Lung (tissue), 4 donors: ENCODE data around the gene NACA2. TPM values are rescaled to one million over a fixed set of nuclear protein-coding genes. Genes with fewer than 3 reads are reported as not detected.

Experiments used
- polyA plus RNA-seq, 2 donors: library from polyadenylated mRNA; stranded (reverse); fragments of 200-250 nt; gene quantifications; one replicate each; pipeline ENCODE4 v1.2.1, GENCODE V29; 2013
- total RNA-seq, 2 donors: library from RNA; depleted of rRNA in 1 of 2; stranded (reverse); fragments of >200 nt in 1 of 2; gene quantifications; one replicate each; pipeline ENCODE4 v1.2.1, GENCODE V29; 2014 to 2021
- donor health status: Bipolar disorder and iron deficiency.
- donor health status: healthy.
- donor health status: DM: yes; HTN: yes; CAD: no.

The NACA2 gene
- total and polyA plus RNA-seq, 4 donors, result 0.07 TPM; not detected in 3

Other genes with a start within 250 kb of the NACA2 start
- 100 to 1,000 TPM; 106 to 155 TPM for gene TBX2, start 191.4 kb downstream of the NACA2 start, total RNA-seq
- gene TBX2, start 191.4 kb downstream of the NACA2 start, polyA plus RNA-seq, result 10 to 100 TPM; 44.5 to 52.2 TPM
- 10 to 100 TPM; 28.7 to 53.7 TPM for gene TBX4, start 138.8 kb downstream of the NACA2 start, total RNA-seq
- gene TBX4, start 138.8 kb downstream of the NACA2 start, polyA plus RNA-seq, result 10 to 100 TPM in 1 of 2 donors, 1 to 10 TPM in 1; 6.1 to 15.3 TPM